Measurements from ENCODE around the gene TXNRD1. TPM values are rescaled to one million over a fixed set of nuclear protein-coding genes. Genes with fewer than 3 reads are reported as not detected.

TXNRD1 gene
- total RNA-seq, 6 experiments from 2014 or later = 40.3 to 153 (median 74.5) TPM

GRCh38 chr12:104334581-104334980 lies 119.0 kb downstream of the TXNRD1 start:
- intact Hi-C loops (cut with DNase I) = no loop called here
- TF ChIP-seq POLR2A (IDR thresholded peaks at IDR 0.05) = no peak
- TF ChIP-seq CTCF (IDR thresholded peaks at IDR 0.05) = no peak
- WGBS (ENCODE audit: insufficient coverage, low coverage, low lambda C conversion rate, missing lambda C conversion rate) = 81% methylated on average over 5 of the region's 8 CpGs

GRCh38 chr12:104336115-104336514 lies 120.5 kb downstream of the TXNRD1 start:
- intact Hi-C loops (cut with DNase I) = no loop called here
- ATAC-seq (no peak), DNase-seq (no peak)
- Histone ChIP-seq H3K4me1 (no peaks in the 10 kb centered on the region), H3K4me3 (no peak overlapping the region), H3K27me3 (no peaks in the 10 kb centered on the region), H3K27ac (no peak overlapping the region), H3K9me3 (no peaks in the 10 kb centered on the region), H3K36me3 (peaks cover 0 to 98% (median 41%) of the 10 kb centered on the region in 4 donors)
- WGBS (ENCODE audit: insufficient coverage, low coverage, low lambda C conversion rate, missing lambda C conversion rate) = 94% methylated on average over 2 of the region's 2 CpGs
- TF ChIP-seq CTCF (IDR thresholded peaks at IDR 0.05) (no peak), POLR2A (IDR thresholded peaks at IDR 0.05) (no peak)

More at GRCh38 chr12:104334581-104334980, 119.0 kb downstream of the TXNRD1 start:
- peaks cover 0 to 98% (median 36%) of the 10 kb centered on the region in 4 donors for H3K36me3 ChIP-seq
- no peaks in the 10 kb centered on the region for H3K27me3 ChIP-seq
- no peak overlapping the region for H3K27ac ChIP-seq
- no peak for ATAC-seq
- no peak for DNase-seq
- H3K9me3 ChIP-seq = no peaks in the 10 kb centered on the region
- no peak overlapping the region for H3K4me3 ChIP-seq
- H3K4me1 ChIP-seq = no peaks in the 10 kb centered on the region

GRCh38 chr12:104337030-104337558 lies 121.5 kb downstream of the TXNRD1 start:
- no peaks in the 10 kb centered on the region for H3K9me3 ChIP-seq
- ATAC-seq = no peak
- TF ChIP-seq POLR2A (IDR thresholded peaks at IDR 0.05) = no peak
- H3K27ac ChIP-seq = no peak overlapping the region
- intact Hi-C loops (cut with DNase I) = no loop called here
- peaks cover 0 to 98% (median 47%) of the 10 kb centered on the region in 4 donors for H3K36me3 ChIP-seq
- no peak for DNase-seq
- no peaks in the 10 kb centered on the region for H3K27me3 ChIP-seq
- H3K4me3 ChIP-seq = no peak overlapping the region
- no peaks in the 10 kb centered on the region for H3K4me1 ChIP-seq
- 74% methylated on average over 7 of the region's 7 CpGs for WGBS (ENCODE audit: insufficient coverage, low coverage, low lambda C conversion rate, missing lambda C conversion rate)

GRCh38 chr12:104339663-104340062 lies 124.1 kb downstream of the TXNRD1 start:
- DNase-seq (no peak), ATAC-seq (no peak)
- intact Hi-C loops (cut with DNase I) = no loop called here
- Histone ChIP-seq H3K4me1 (no peaks in the 10 kb centered on the region), H3K27me3 (no peaks in the 10 kb centered on the region), H3K36me3 (peaks cover 0 to 95% (median 39%) of the 10 kb centered on the region in 4 donors), H3K4me3 (no peak overlapping the region), H3K9me3 (no peaks in the 10 kb centered on the region), H3K27ac (no peak overlapping the region)
- TF ChIP-seq CTCF (IDR thresholded peaks at IDR 0.05) = no peak
- no peak for TF ChIP-seq POLR2A (IDR thresholded peaks at IDR 0.05)
- 90% methylated on average over 3 of the region's 3 CpGs for WGBS (ENCODE audit: insufficient coverage, low coverage, low lambda C conversion rate, missing lambda C conversion rate)

GRCh38 chr12:104340177-104340576 lies 124.6 kb downstream of the TXNRD1 start:
- H3K27ac ChIP-seq = no peak overlapping the region
- H3K9me3 ChIP-seq = no peaks in the 10 kb centered on the region
- no peak for TF ChIP-seq CTCF (IDR thresholded peaks at IDR 0.05)
- no peak for TF ChIP-seq POLR2A (IDR thresholded peaks at IDR 0.05)
- intact Hi-C loops (cut with DNase I) = no loop called here
- no peak for ATAC-seq
- no peaks in the 10 kb centered on the region for H3K27me3 ChIP-seq
- H3K4me3 ChIP-seq = no peak overlapping the region
- DNase-seq = no peak
- H3K36me3 ChIP-seq = peaks cover 0 to 93% (median 35%) of the 10 kb centered on the region in 4 donors
- WGBS (ENCODE audit: insufficient coverage, low coverage, low lambda C conversion rate, missing lambda C conversion rate) = 72% methylated on average over 1 of the region's 1 CpG
- no peaks in the 10 kb centered on the region for H3K4me1 ChIP-seq

Data from right lobe of liver (tissue), 6 donors.